ENCODE measurements around the gene ANKLE1.
"Not testable (repeated sequence)": the region's sequence is repeated elsewhere in the genome, so short reads cannot be mapped to it uniquely, and the experiment has no call there.

ANKLE1 gene

DNA sequence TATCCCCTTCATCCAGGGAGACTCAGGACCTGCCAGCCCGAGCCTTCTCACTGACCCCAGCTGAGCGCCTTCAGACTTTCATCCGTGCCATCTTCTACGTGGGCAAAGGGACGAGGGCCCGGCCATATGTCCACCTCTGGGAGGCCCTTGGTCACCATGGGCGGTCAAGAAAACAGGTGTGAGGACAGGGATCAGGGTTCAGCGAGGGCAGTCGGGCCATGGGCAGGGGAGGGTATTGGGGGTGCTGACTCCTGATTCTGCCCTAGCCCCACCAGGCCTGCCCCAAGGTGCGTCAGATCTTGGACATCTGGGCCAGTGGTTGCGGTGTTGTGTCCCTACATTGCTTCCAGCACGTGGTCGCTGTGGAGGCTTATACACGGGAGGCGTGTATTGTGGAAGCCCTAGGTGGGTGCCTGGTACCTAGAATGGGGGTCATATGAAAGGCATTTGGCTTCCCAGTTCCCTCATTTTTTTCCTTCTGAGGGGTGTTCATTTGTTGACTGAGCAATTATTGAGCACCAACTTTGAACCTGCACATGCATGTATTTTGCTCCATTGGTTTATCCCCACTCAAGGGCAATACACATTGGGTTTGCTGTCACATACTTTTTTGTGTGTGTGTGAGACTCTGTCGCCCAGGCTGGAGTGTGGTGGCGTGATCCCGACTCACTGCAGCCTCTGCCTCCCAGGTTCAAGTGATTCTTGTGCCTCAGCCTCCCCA is 3.9 kb downstream of the ANKLE1 start:
- Mint-ChIP-seq H3K27me3 (no peaks in the 10 kb centered on the region), H3K27ac (no peak overlapping the region), H3K4me1 (peaks cover 11 to 26% of the 10 kb centered on the region in 2 donors), H3K9me3 (no peaks in the 10 kb centered on the region), H3K4me3 (no peak overlapping the region), H3K36me3 (peaks cover 11 to 24% of the 10 kb centered on the region in 2 donors)
- ATAC-seq (replicated peaks) (no peak), DNase-seq (no peak)

GRCh38 chr19:17286263-17286662 is 4.6 kb downstream of the ANKLE1 start:
- Mint-ChIP-seq H3K9me3 (no peaks in the 10 kb centered on the region), H3K27me3 (no peaks in the 10 kb centered on the region), H3K4me1 (peaks cover 9 to 23% of the 10 kb centered on the region in 2 donors), H3K36me3 (peaks cover 11 to 24% of the 10 kb centered on the region in 2 donors), H3K27ac (no peak overlapping the region), H3K4me3 (no peak overlapping the region)
- DNase-seq (no peak), ATAC-seq (replicated peaks) (no peak)

- H3K27me3 Mint-ChIP-seq, result no peaks in the 10 kb centered on the region
- peaks cover 7 to 20% of the 10 kb centered on the region in 2 donors for H3K4me1 Mint-ChIP-seq
- ATAC-seq (replicated peaks), result no peak
- DNase-seq, result no peak
- H3K4me3 Mint-ChIP-seq, result no peak overlapping the region
- H3K27ac Mint-ChIP-seq, result no peak overlapping the region
- no peaks in the 10 kb centered on the region for H3K9me3 Mint-ChIP-seq
- peaks cover 11 to 24% of the 10 kb centered on the region in 2 donors for H3K36me3 Mint-ChIP-seq
Measured at GRCh38 chr19:17286752-17287151, 5.1 kb downstream of the ANKLE1 start.

- Mint-ChIP-seq H3K36me3 (peaks cover 6 to 22% of the 10 kb centered on the region in 2 donors), H3K4me1 (peaks cover 2 to 19% of the 10 kb centered on the region in 2 donors), H3K27me3 (no peaks in the 10 kb centered on the region), H3K9me3 (no peaks in the 10 kb centered on the region), H3K4me3 (peak overlapping the region in 1 of 2 donors; percentile 6), H3K27ac (no peak overlapping the region)
- ATAC-seq (replicated peaks) (peak; percentile 38 to 55), DNase-seq (peak; percentile 67)
Measured at GRCh38 chr19:17289489-17289888, 7.8 kb downstream of the ANKLE1 start.

GRCh38 chr19:17292301-17293074 is 10.8 kb downstream of the ANKLE1 start:
- peak overlapping the region; percentile 89 to 93 for H3K4me3 Mint-ChIP-seq
- peaks cover 2 to 21% of the 10 kb centered on the region in 2 donors for H3K4me1 Mint-ChIP-seq
- peak; percentile 74 for DNase-seq
- H3K27ac Mint-ChIP-seq, result peak overlapping the region; percentile 92
- H3K36me3 Mint-ChIP-seq, result peaks cover 3 to 13% of the 10 kb centered on the region in 2 donors
- H3K27me3 Mint-ChIP-seq, result no peaks in the 10 kb centered on the region
- ATAC-seq (replicated peaks), result peak; percentile 95
- no peaks in the 10 kb centered on the region for H3K9me3 Mint-ChIP-seq

GRCh38 chr19:17293605-17294004 is 11.9 kb downstream of the ANKLE1 start:
- Mint-ChIP-seq H3K36me3 (peaks cover 3 to 11% of the 10 kb centered on the region in 2 donors), H3K4me3 (no peak overlapping the region), H3K27ac (no peak overlapping the region), H3K9me3 (no peaks in the 10 kb centered on the region), H3K4me1 (peaks cover 2 to 21% of the 10 kb centered on the region in 2 donors), H3K27me3 (no peaks in the 10 kb centered on the region)
- DNase-seq (no peak), ATAC-seq (replicated peaks) (no peak)

GRCh38 chr19:17294051-17294891 is 12.6 kb downstream of the ANKLE1 start:
- DNase-seq (no peak), ATAC-seq (replicated peaks) (no peak)
- Mint-ChIP-seq H3K27me3 (no peaks in the 10 kb centered on the region), H3K4me3 (no peak overlapping the region), H3K4me1 (peaks cover 2 to 21% of the 10 kb centered on the region in 2 donors), H3K36me3 (peaks cover 3 to 14% of the 10 kb centered on the region in 2 donors), H3K9me3 (no peaks in the 10 kb centered on the region), H3K27ac (no peak overlapping the region)

DNA sequence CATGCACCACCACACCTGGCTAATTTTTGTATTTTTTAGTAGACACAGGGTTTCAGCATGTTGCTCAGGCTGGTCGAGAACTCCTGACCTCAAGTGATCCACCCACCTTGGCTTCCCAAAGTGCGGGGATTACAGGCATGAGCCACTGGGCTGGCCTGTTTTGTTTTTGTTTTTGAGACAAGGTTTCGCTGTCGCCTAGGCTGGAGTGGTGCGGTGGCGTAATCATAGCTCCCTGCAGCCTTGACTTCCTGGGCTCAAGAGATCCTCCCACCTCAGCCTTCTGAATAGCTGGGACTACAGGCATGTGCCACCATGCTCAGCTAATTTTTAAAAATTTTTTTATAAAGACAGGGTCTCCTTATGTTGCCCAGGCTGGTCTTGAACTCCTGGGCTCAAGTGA is 13.8 kb downstream of the ANKLE1 start:
- peaks cover 3 to 14% of the 10 kb centered on the region in 2 donors for H3K36me3 Mint-ChIP-seq
- not testable (repeated sequence) for H3K4me3 Mint-ChIP-seq; H3K27ac Mint-ChIP-seq; H3K9me3 Mint-ChIP-seq; H3K27me3 Mint-ChIP-seq; DNase-seq; ATAC-seq (replicated peaks)
- peaks cover 2 to 21% of the 10 kb centered on the region in 2 donors for H3K4me1 Mint-ChIP-seq

GRCh38 chr19:17296273-17296672 is 14.6 kb downstream of the ANKLE1 start:
- Mint-ChIP-seq H3K4me1 (peaks cover 2 to 21% of the 10 kb centered on the region in 2 donors), H3K27me3 (no peaks in the 10 kb centered on the region), H3K4me3 (no peak overlapping the region), H3K36me3 (peaks cover 3 to 14% of the 10 kb centered on the region in 2 donors), H3K9me3 (no peaks in the 10 kb centered on the region), H3K27ac (no peak overlapping the region)
- ATAC-seq (replicated peaks) (no peak), DNase-seq (no peak)

DNA sequence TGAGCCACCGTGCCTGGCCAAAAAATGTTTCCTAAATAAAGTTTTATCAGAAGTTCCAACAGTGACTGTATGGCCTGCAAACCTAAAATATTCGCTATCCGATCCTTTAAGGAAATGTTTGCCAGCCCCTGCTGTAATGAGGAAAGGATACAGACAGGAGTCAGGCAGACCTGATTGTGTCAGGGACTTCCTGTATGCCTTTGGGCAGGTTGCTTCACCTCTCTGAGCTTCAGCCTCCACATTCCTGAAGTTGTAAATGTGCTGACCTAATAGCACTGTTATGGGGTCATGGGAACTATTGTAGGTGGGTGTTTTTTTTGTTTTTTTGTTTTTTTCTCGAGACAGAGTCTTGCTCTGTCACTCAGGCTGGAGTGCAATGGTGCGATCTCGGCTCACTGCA is 15.3 kb downstream of the ANKLE1 start:
- peaks cover 2 to 20% of the 10 kb centered on the region in 2 donors for H3K4me1 Mint-ChIP-seq
- H3K9me3 Mint-ChIP-seq, result no peaks in the 10 kb centered on the region
- ATAC-seq (replicated peaks) (no peak), DNase-seq (no peak)
- peaks cover 3 to 14% of the 10 kb centered on the region in 2 donors for H3K36me3 Mint-ChIP-seq
- H3K27me3 Mint-ChIP-seq, result no peaks in the 10 kb centered on the region
- H3K27ac Mint-ChIP-seq, result no peak overlapping the region
- no peak overlapping the region for H3K4me3 Mint-ChIP-seq

DNA sequence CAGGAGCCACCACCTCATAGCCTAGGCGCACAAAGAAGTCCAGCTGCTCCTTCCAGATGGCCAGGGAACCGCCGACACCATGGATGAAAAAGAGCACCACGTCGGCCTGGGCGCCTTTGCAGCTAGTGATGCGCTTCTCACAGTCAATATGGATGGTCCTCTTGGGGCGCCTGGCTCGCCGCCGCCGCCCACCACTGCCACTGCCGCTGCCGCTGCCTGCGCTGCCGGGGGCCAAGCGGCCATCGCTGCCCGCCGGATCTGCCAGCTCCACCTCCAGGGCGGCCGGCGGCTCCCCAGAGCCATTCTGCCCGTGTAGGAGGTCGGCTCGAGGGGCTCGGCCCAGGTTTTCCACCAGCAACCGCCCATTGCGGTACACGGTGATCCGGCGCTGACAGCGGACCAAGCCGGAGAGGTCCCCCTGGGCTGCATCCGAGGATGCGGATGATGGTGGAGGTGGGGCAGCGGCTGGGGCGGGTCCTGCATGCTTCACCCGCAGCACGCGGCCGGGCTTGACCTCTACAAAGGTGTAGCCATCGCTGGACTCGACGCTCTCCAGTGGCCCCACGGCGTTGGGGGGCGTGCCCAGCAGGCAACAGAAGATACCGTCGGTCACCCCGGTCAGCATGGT is 19.4 kb downstream of the ANKLE1 start:
- no peak overlapping the region for H3K4me3 Mint-ChIP-seq
- H3K27ac Mint-ChIP-seq, result no peak overlapping the region
- H3K9me3 Mint-ChIP-seq, result no peaks in the 10 kb centered on the region
- peaks cover 20 to 27% of the 10 kb centered on the region in 2 donors for H3K4me1 Mint-ChIP-seq
- no peak for ATAC-seq (replicated peaks)
- no peak for DNase-seq
- H3K27me3 Mint-ChIP-seq, result no peaks in the 10 kb centered on the region
- H3K36me3 Mint-ChIP-seq, result peaks cover 0 to 6% of the 10 kb centered on the region in 2 donors

DNA sequence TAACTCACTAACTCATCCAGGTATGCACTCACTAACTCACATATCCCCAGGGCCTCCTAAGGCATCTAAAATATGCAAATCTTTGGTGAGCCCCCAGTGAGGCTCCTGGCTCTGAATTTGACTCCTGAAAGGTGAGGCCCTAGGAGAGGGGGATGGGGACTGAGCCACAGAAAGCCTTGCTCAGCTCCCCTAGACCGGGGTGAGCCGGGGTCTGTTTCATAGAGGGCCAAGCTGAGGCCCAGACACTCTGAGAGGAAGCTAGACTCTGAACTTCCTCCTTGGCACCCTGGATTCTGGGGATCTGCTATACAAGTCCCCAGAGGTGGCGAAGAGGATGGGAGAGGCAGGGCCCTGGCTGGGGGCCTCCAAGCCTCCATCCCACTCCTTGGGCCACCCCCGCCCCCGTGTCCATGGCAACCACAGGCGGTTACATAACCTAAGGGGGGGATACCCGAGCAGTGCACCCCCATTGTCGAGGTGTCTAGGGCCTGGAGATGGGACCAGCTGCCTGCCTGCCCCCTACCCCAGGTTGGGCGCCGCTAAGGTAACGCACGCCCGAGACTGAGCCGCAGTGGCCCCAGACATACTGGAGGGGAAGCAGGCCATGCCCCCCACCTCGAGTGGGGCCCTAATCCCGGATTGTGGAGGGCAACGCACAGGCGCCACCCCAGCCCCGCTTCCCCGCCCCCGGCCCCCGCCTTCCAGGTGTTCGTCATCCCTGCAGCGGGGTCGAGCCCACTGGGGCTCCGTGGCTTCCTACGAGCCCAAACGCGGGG is 20.9 kb downstream of the ANKLE1 start:
- Mint-ChIP-seq H3K4me1 (peaks cover 26 to 32% of the 10 kb centered on the region in 2 donors), H3K36me3 (peaks cover 0 to 3% of the 10 kb centered on the region in 2 donors), H3K27ac (no peak overlapping the region), H3K27me3 (no peaks in the 10 kb centered on the region), H3K9me3 (no peaks in the 10 kb centered on the region), H3K4me3 (peak overlapping the region; percentile 72 to 81)
- DNase-seq, result no peak
- ATAC-seq (replicated peaks), result no peak

Data from stimulated activated naive B cell treated with anti-CD40 and anti-IgM and Interleukin-4, amounts not matched to agents 10 μg/mL and 1 μg/mL and 100 μg/mL, for 72 hours (primary cell).